ENCODE data around the gene SCAANT1.

SCAANT1 gene

GRCh38 chr3:63940389-63940757 lies 28.2 kb upstream of the SCAANT1 start:
- Histone ChIP-seq H3K27ac (ENCODE audit: low read depth, low read length) (no peak overlapping the region), H3K23ac (ENCODE audit: low read length) (no peak overlapping the region), H3K9ac (ENCODE audit: low read length) (no peak overlapping the region), H2AK5ac (ENCODE audit: low read length) (no peak overlapping the region), H3K27me3 (ENCODE audit: insufficient read depth, low read length, poor library complexity) (no peaks in the 10 kb centered on the region), H2BK120ac (ENCODE audit: low read depth, low read length) (no peak overlapping the region), H2BK15ac (replicated peaks; ENCODE audit: low read depth) (no peak overlapping the region), H4K5ac (ENCODE audit: low read length) (no peak overlapping the region), H3K79me2 (ENCODE audit: control insufficient read depth, insufficient read depth, low read length) (peaks cover 3% of the 10 kb centered on the region), H3K56ac (ENCODE audit: low read length) (no peak overlapping the region), H4K8ac (ENCODE audit: low read depth, low read length) (no peak overlapping the region), H3K4me1 (ENCODE audit: control insufficient read depth, low read depth, low read length) (peaks cover 7% of the 10 kb centered on the region), H3K18ac (ENCODE audit: low read length) (no peak overlapping the region), H3K4me2 (ENCODE audit: low read length) (no peak overlapping the region), H3K36me3 (ENCODE audit: control insufficient read depth, insufficient read depth, low read length) (no peaks in the 10 kb centered on the region), H2BK5ac (ENCODE audit: low read length) (no peak overlapping the region), H3K79me1 (ENCODE audit: low read length) (peaks cover 14% of the 10 kb centered on the region), H3K4ac (ENCODE audit: low read depth, low read length) (no peak overlapping the region), H3K4me3 (ENCODE audit: low read length) (no peak overlapping the region)
- no peak for DNase-seq
- WGBS (ENCODE audit: extremely low coverage, insufficient coverage, low lambda C conversion rate), result no CpG with 5 or more reads among the region's 4 CpGs

GRCh38 chr3:63937661-63938651 lies 25.8 kb upstream of the SCAANT1 start:
- Histone ChIP-seq H4K5ac (ENCODE audit: low read length) (no peak overlapping the region), H3K4me1 (ENCODE audit: control insufficient read depth, low read depth, low read length) (peaks cover 7% of the 10 kb centered on the region), H3K27me3 (ENCODE audit: insufficient read depth, low read length, poor library complexity) (no peaks in the 10 kb centered on the region), H2BK15ac (replicated peaks; ENCODE audit: low read depth) (no peak overlapping the region), H2BK5ac (ENCODE audit: low read length) (no peak overlapping the region), H3K23ac (ENCODE audit: low read length) (no peak overlapping the region), H3K9ac (ENCODE audit: low read length) (no peak overlapping the region), H2AK5ac (ENCODE audit: low read length) (no peak overlapping the region), H3K4ac (ENCODE audit: low read depth, low read length) (no peak overlapping the region), H3K4me3 (ENCODE audit: low read length) (no peak overlapping the region), H3K27ac (ENCODE audit: low read depth, low read length) (no peak overlapping the region), H3K79me1 (ENCODE audit: low read length) (peaks cover 13% of the 10 kb centered on the region), H3K56ac (ENCODE audit: low read length) (no peak overlapping the region), H3K79me2 (ENCODE audit: control insufficient read depth, insufficient read depth, low read length) (peaks cover 10% of the 10 kb centered on the region), H3K4me2 (ENCODE audit: low read length) (no peak overlapping the region), H3K18ac (ENCODE audit: low read length) (no peak overlapping the region), H3K36me3 (ENCODE audit: control insufficient read depth, insufficient read depth, low read length) (no peaks in the 10 kb centered on the region), H4K8ac (ENCODE audit: low read depth, low read length) (no peak overlapping the region), H2BK120ac (ENCODE audit: low read depth, low read length) (no peak overlapping the region)
- WGBS (ENCODE audit: extremely low coverage, insufficient coverage, low lambda C conversion rate), result no CpG with 5 or more reads among the region's 6 CpGs
- no peak for DNase-seq

- no peak overlapping the region for H2BK15ac ChIP-seq (replicated peaks; ENCODE audit: low read depth)
- no peak overlapping the region for H2BK5ac ChIP-seq (ENCODE audit: low read length)
- H3K27ac ChIP-seq (ENCODE audit: low read depth, low read length), result no peak overlapping the region
- DNase-seq, result no peak
- no peak overlapping the region for H3K23ac ChIP-seq (ENCODE audit: low read length)
- H3K4me3 ChIP-seq (ENCODE audit: low read length), result no peak overlapping the region
- H2BK120ac ChIP-seq (ENCODE audit: low read depth, low read length), result no peak overlapping the region
- no peak overlapping the region for H2AK5ac ChIP-seq (ENCODE audit: low read length)
- no peak overlapping the region for H3K9ac ChIP-seq (ENCODE audit: low read length)
- no peak overlapping the region for H4K5ac ChIP-seq (ENCODE audit: low read length)
- no peak overlapping the region for H3K4me2 ChIP-seq (ENCODE audit: low read length)
- WGBS (ENCODE audit: extremely low coverage, insufficient coverage, low lambda C conversion rate), result no CpG with 5 or more reads among the region's 4 CpGs
- H3K79me2 ChIP-seq (ENCODE audit: control insufficient read depth, insufficient read depth, low read length), result peaks cover 13% of the 10 kb centered on the region
- H3K18ac ChIP-seq (ENCODE audit: low read length), result no peak overlapping the region
- H3K4me1 ChIP-seq (ENCODE audit: control insufficient read depth, low read depth, low read length), result peaks cover 7% of the 10 kb centered on the region
- peaks cover 15% of the 10 kb centered on the region for H3K79me1 ChIP-seq (ENCODE audit: low read length)
- H3K56ac ChIP-seq (ENCODE audit: low read length), result no peak overlapping the region
- no peaks in the 10 kb centered on the region for H3K36me3 ChIP-seq (ENCODE audit: control insufficient read depth, insufficient read depth, low read length)
- no peak overlapping the region for H3K4ac ChIP-seq (ENCODE audit: low read depth, low read length)
- no peaks in the 10 kb centered on the region for H3K27me3 ChIP-seq (ENCODE audit: insufficient read depth, low read length, poor library complexity)
- H4K8ac ChIP-seq (ENCODE audit: low read depth, low read length), result no peak overlapping the region
Measured at GRCh38 chr3:63936925-63937324, 24.7 kb upstream of the SCAANT1 start.

- Histone ChIP-seq H2BK120ac (ENCODE audit: low read depth, low read length) (no peak overlapping the region), H3K4ac (ENCODE audit: low read depth, low read length) (no peak overlapping the region), H3K27ac (ENCODE audit: low read depth, low read length) (no peak overlapping the region), H4K8ac (ENCODE audit: low read depth, low read length) (no peak overlapping the region), H3K56ac (ENCODE audit: low read length) (no peak overlapping the region), H3K9ac (ENCODE audit: low read length) (no peak overlapping the region), H3K79me1 (ENCODE audit: low read length) (peaks cover 9% of the 10 kb centered on the region), H3K18ac (ENCODE audit: low read length) (no peak overlapping the region), H4K5ac (ENCODE audit: low read length) (no peak overlapping the region), H3K4me2 (ENCODE audit: low read length) (no peak overlapping the region), H2BK5ac (ENCODE audit: low read length) (no peak overlapping the region), H3K27me3 (ENCODE audit: insufficient read depth, low read length, poor library complexity) (no peaks in the 10 kb centered on the region), H2AK5ac (ENCODE audit: low read length) (no peak overlapping the region), H3K36me3 (ENCODE audit: control insufficient read depth, insufficient read depth, low read length) (no peaks in the 10 kb centered on the region), H2BK15ac (replicated peaks; ENCODE audit: low read depth) (no peak overlapping the region), H3K4me3 (ENCODE audit: low read length) (no peak overlapping the region), H3K23ac (ENCODE audit: low read length) (no peak overlapping the region), H3K79me2 (ENCODE audit: control insufficient read depth, insufficient read depth, low read length) (peaks cover 13% of the 10 kb centered on the region), H3K4me1 (ENCODE audit: control insufficient read depth, low read depth, low read length) (peaks cover 7% of the 10 kb centered on the region)
- no CpG with 5 or more reads among the region's 6 CpGs for WGBS (ENCODE audit: extremely low coverage, insufficient coverage, low lambda C conversion rate)
- DNase-seq, result no peak
Measured at GRCh38 chr3:63934041-63934866, 22.1 kb upstream of the SCAANT1 start.

- Histone ChIP-seq H3K27ac (ENCODE audit: low read depth, low read length) (no peak overlapping the region), H3K4me1 (ENCODE audit: control insufficient read depth, low read depth, low read length) (peaks cover 7% of the 10 kb centered on the region)
- WGBS (ENCODE audit: extremely low coverage, insufficient coverage, low lambda C conversion rate), result no CpG with 5 or more reads among the region's 1 CpG
Measured at GRCh38 chr3:63933459-63933858, 21.3 kb upstream of the SCAANT1 start.

More at GRCh38 chr3:63933459-63933858, 21.3 kb upstream of the SCAANT1 start:
- no peak for DNase-seq
- Histone ChIP-seq H3K23ac (ENCODE audit: low read length) (no peak overlapping the region), H2BK15ac (replicated peaks; ENCODE audit: low read depth) (no peak overlapping the region), H4K5ac (ENCODE audit: low read length) (no peak overlapping the region), H2BK5ac (ENCODE audit: low read length) (no peak overlapping the region), H3K79me2 (ENCODE audit: control insufficient read depth, insufficient read depth, low read length) (peaks cover 14% of the 10 kb centered on the region), H3K27me3 (ENCODE audit: insufficient read depth, low read length, poor library complexity) (no peaks in the 10 kb centered on the region), H2AK5ac (ENCODE audit: low read length) (no peak overlapping the region), H3K4me2 (ENCODE audit: low read length) (no peak overlapping the region), H2BK120ac (ENCODE audit: low read depth, low read length) (no peak overlapping the region), H3K36me3 (ENCODE audit: control insufficient read depth, insufficient read depth, low read length) (no peaks in the 10 kb centered on the region), H3K9ac (ENCODE audit: low read length) (no peak overlapping the region), H3K79me1 (ENCODE audit: low read length) (peaks cover 10% of the 10 kb centered on the region), H3K4me3 (ENCODE audit: low read length) (no peak overlapping the region), H3K56ac (ENCODE audit: low read length) (no peak overlapping the region), H4K8ac (ENCODE audit: low read depth, low read length) (no peak overlapping the region), H3K18ac (ENCODE audit: low read length) (no peak overlapping the region), H3K4ac (ENCODE audit: low read depth, low read length) (no peak overlapping the region)

Measured in mesendoderm (in vitro differentiated cells).